A549 (cell line): ENCODE measurements around the gene MIA. TPM values are rescaled to one million over a fixed set of nuclear protein-coding genes. Genes with fewer than 3 reads are reported as not detected.

ENCODE experiments used
- ATAC-seq, 2 experiments: fragments of 200-7000 bp in 1 of 2; fragments of >200 bp in 1 of 2; cut with Nextera tagmentation in 1 of 2; cut with Tn5 transposase in 1 of 2; 3 replicates each; pipeline versions ENCODE4 v1.8.0 to v1.9.1; 2018 to 2020; ENCODE audit warnings: mild to moderate bottlenecking in 1 of 2, moderate library complexity in 1 of 2
- CTCF ChIA-PET: fragments of 300-600 bp; sonication (Branson Sonifier 250); formaldehyde crosslinking; extraction: SDS; loops from one replicate; lab custom pipeline; 2021; ENCODE audit warnings: antibody characterized with exemption, inconsistent platforms; lab: Yijun Ruan, JAX
- POLR2A ChIA-PET: fragments of 350-600 bp; formaldehyde crosslinking; extraction: SDS; loops from one replicate; lab custom pipeline; 2021; ENCODE audit warnings: antibody characterized with exemption, inconsistent platforms; lab: Yijun Ruan, JAX
- DNase-seq, 2 experiments: peaks; one replicate each; pipeline versions ENCODE4 v3.0.0 to v3.0.0-alpha.2; 2011 to 2016; ENCODE audit warnings: low read depth in 1 of 2, low spot score in 1 of 2
- FAIRE-seq: peaks from 2 replicates; lab custom pipeline; 2011; peaks lifted over from hg19 to GRCh38; lab: Jason Lieb, UNC
- H3K27ac ChIP-seq, 2 experiments: fragments of >200 bp; sonication (Bioruptor Twin); formaldehyde crosslinking; 3 replicates each; pipeline ENCODE4 v1.5.1; 2016 to 2017
- H3K4me1 ChIP-seq: fragments of >200 bp; sonication (Bioruptor Twin); formaldehyde crosslinking; 3 replicates; pipeline ENCODE4 v1.6.1; 2016
- H3K4me2 ChIP-seq: fragments of >200 bp; sonication (Bioruptor Twin); formaldehyde crosslinking; 3 replicates; pipeline ENCODE4 v1.6.1; 2016
- H3K4me3 ChIP-seq: fragments of >200 bp; sonication (Bioruptor Twin); formaldehyde crosslinking; 3 replicates; pipeline ENCODE4 v1.5.1; 2016
- H3K9me3 ChIP-seq: fragments of >200 bp; sonication (Bioruptor Twin); formaldehyde crosslinking; 3 replicates; pipeline ENCODE4 v1.6.1; 2016
- BCL3 ChIP-seq: fragments of >200 bp; sonication (Bioruptor Twin); formaldehyde crosslinking; IDR thresholded peaks from 3 replicates; pipeline ENCODE4 v1.6.1; 2016
- BHLHE40 ChIP-seq: IDR thresholded peaks from 2 replicates; pipeline ENCODE4 v1.6.1; 2012; ENCODE audit warnings: low read depth, low read length, inconsistent platforms
- CEBPB ChIP-seq, 2 experiments: fragments of >200 bp in 1 of 2; sonication (Bioruptor Twin) in 1 of 2; formaldehyde crosslinking in 1 of 2; IDR thresholded peaks; 2 replicates each; pipeline ENCODE4 v1.6.1; 2012 to 2016
- CHD2 ChIP-seq: fragments of 150-350 bp; IDR thresholded peaks from 2 replicates; pipeline ENCODE4 v1.6.1; 2014; ENCODE audit warnings: low read length; ENCODE audit not compliant: partially characterized antibody
- FOSB ChIP-seq: fragments of 250-450 bp; sonication (Bioruptor Pico); IDR thresholded peaks from 2 replicates; pipeline ENCODE4 v1.5.0; 2020; ENCODE audit warnings: mild to moderate bottlenecking, moderate library complexity
- FOSL2 ChIP-seq, 2 experiments: fragments of 450-650 bp in 1 of 2; fragments of >200 bp in 1 of 2; sonication (Bioruptor Twin) in 1 of 2; formaldehyde crosslinking; IDR thresholded peaks; 2 replicates each; pipeline versions ENCODE4 v1.5.0 to v1.6.1; 2016 to 2020; ENCODE audit warnings: mild to moderate bottlenecking in 1 of 2, moderate library complexity in 1 of 2
- GATA3 ChIP-seq: IDR thresholded peaks from 2 replicates; pipeline ENCODE4 v1.6.1; 2012; ENCODE audit warnings: borderline replicate concordance
- HEYL ChIP-seq: fragments of 250-450 bp; sonication (Bioruptor Pico); IDR thresholded peaks from 2 replicates; pipeline ENCODE4 v1.8.0; 2021; ENCODE audit warnings: mild to moderate bottlenecking, moderate library complexity
- HMGXB4 ChIP-seq: fragments of 250-450 bp; sonication (Bioruptor Pico); IDR thresholded peaks from 2 replicates; pipeline ENCODE4 v1.5.0; 2021; ENCODE audit warnings: mild to moderate bottlenecking, moderate library complexity, borderline replicate concordance
- HOXA7 ChIP-seq: fragments of 250-450 bp; sonication (Bioruptor Pico); IDR thresholded peaks from 2 replicates; pipeline ENCODE4 v1.5.0; 2020; ENCODE audit warnings: mild to moderate bottlenecking, moderate library complexity
- JUN ChIP-seq, 2 experiments: fragments of >200 bp; sonication (Bioruptor Twin); formaldehyde crosslinking; IDR thresholded peaks; 2 replicates in 1 of 2; 3 replicates in 1 of 2; pipeline ENCODE4 v1.6.1; 2016 to 2017
- MAX ChIP-seq: IDR thresholded peaks from 2 replicates; pipeline ENCODE4 v1.6.1; 2012
- MAZ ChIP-seq: fragments of 150-350 bp; IDR thresholded peaks from 2 replicates; pipeline ENCODE4 v1.6.1; 2014; ENCODE audit warnings: antibody characterized with exemption, low read depth, low read length, borderline replicate concordance
- MYC ChIP-seq: IDR thresholded peaks from 2 replicates; pipeline ENCODE4 v1.6.1; 2012; ENCODE audit warnings: mild to moderate bottlenecking, inconsistent platforms, low read length, improper control_type of control experiment, borderline replicate concordance
- NFE2L2 ChIP-seq: fragments of 150-350 bp; conservative IDR thresholded peaks from 2 replicates; pipeline ENCODE4 v1.6.1; 2014; ENCODE audit warnings: low read length
- NPAS2 ChIP-seq: fragments of 250-450 bp; sonication (Bioruptor Pico); IDR thresholded peaks from 2 replicates; pipeline ENCODE4 v1.8.0; 2022; ENCODE audit warnings: mild to moderate bottlenecking, moderate library complexity, borderline replicate concordance
- PHF8 ChIP-seq: fragments of 200-600 bp; sonication (generic); IDR thresholded peaks from 2 replicates; pipeline ENCODE4 v1.6.1; 2016; ENCODE audit warnings: low read depth, mild to moderate bottlenecking, antibody characterized with exemption, moderate library complexity, borderline replicate concordance
- POLR2AphosphoS2 ChIP-seq: conservative IDR thresholded peaks from 2 replicates; pipeline ENCODE4 v1.6.1; 2012; ENCODE audit warnings: low read length, improper control_type of control experiment, inconsistent platforms
- RARB ChIP-seq: fragments of 250-450 bp; sonication (Bioruptor Pico); IDR thresholded peaks from 2 replicates; pipeline ENCODE4 v1.8.0; 2021; ENCODE audit warnings: mild to moderate bottlenecking, moderate library complexity
- TFCP2L1 ChIP-seq: fragments of 250-450 bp; sonication (Bioruptor Pico); IDR thresholded peaks from 2 replicates; pipeline ENCODE4 v1.5.0; 2021; ENCODE audit warnings: mild to moderate bottlenecking
- TP53 ChIP-seq: fragments of 250-450 bp; sonication (Bioruptor Pico); IDR thresholded peaks from 2 replicates; pipeline ENCODE4 v1.5.0; 2021; ENCODE audit warnings: mild to moderate bottlenecking, moderate library complexity
- ZC3H11A ChIP-seq: fragments of 450-650 bp; IDR thresholded peaks from 2 replicates; pipeline ENCODE4 v1.6.1; 2014; ENCODE audit warnings: antibody characterized with exemption, mild to moderate bottlenecking
- ZFP36 ChIP-seq: fragments of 450-650 bp; IDR thresholded peaks from 2 replicates; pipeline ENCODE4 v1.6.1; 2014; ENCODE audit warnings: borderline replicate concordance; ENCODE audit not compliant: partially characterized antibody
- ZSCAN20 ChIP-seq: fragments of 250-450 bp; sonication (Bioruptor Pico); IDR thresholded peaks from 2 replicates; pipeline ENCODE4 v1.8.0; 2022; ENCODE audit warnings: mild to moderate bottlenecking, moderate library complexity
- WGBS: methylation state at CpG from one replicate; pipeline ENCODE4 v1.1.6; 2017; ENCODE audit errors: missing lambda C conversion rate; 5-methylcytosine and 5-hydroxymethylcytosine counted together
- polyA plus RNA-seq, 4 experiments: library from polyadenylated mRNA; depleted of rRNA in 3 of 4; stranded (reverse); fragments of >200 nt; fragmentation: RNase III in 1 of 4; extraction: RNeasy Plus Mini Kit Qiagen cat#74134 plus additional on column Dnase treatment in 1 of 4; gene quantifications; 2 replicates in 3 of 4; 3 replicates in 1 of 4; pipeline ENCODE4 v1.2.3, GENCODE V29; 2011 to 2017

Gene MIA
- polyA plus RNA-seq, 2 of the 4 experiments (the other 2 are of a cell fraction): not detected

GRCh38 chr19:40733149-40733548 is 42.2 kb upstream of the MIA start (continued):
- TF ChIP-seq HMGXB4 (CRISPR knock-in tag) (no peak), NPAS2 (CRISPR knock-in tag) (no peak), JUN (IDR thresholded peaks at IDR 0.05) (no peak)
- TF ChIP-seq, all 56 proteins: peak for 0

- ChIA-PET POLR2A (no interaction called here), CTCF (interaction anchor here (1.1 to 17.9 kb wide), 10 partner anchors 6 to 73 kb away, joined by 3 to 199 read pairs (median 6); partner anchors contain the start of genes ACTMAP and SNRPA)
- no peaks in the 10 kb centered on the region for H3K9me3 ChIP-seq
- TF ChIP-seq POLR2AphosphoS2 (no peak), ZFP36 (peak; percentile 84)
- ATAC-seq: no peak
- FAIRE-seq: no peak
- no peak overlapping the region for H3K4me3 ChIP-seq
- no peak overlapping the region for H3K4me2 ChIP-seq
- DNase-seq: peak in 1 of 2 experiments; percentile 57
- WGBS: 84% methylated on average over 11 of the region's 11 CpGs
- no peak overlapping the region for H3K27ac ChIP-seq
- H3K4me1 ChIP-seq: no peaks in the 10 kb centered on the region
Observed at GRCh38 chr19:40735013-40735771, 40.1 kb upstream of the MIA start.

- Histone ChIP-seq H3K4me2 (no peak overlapping the region), H3K9me3 (no peaks in the 10 kb centered on the region), H3K27ac (no peak overlapping the region), H3K4me3 (no peak overlapping the region), H3K4me1 (no peaks in the 10 kb centered on the region)
- FAIRE-seq: no peak
- no peak for DNase-seq
- POLR2A ChIA-PET: interaction anchor here (1.2 kb wide), 1 partner anchor 14 kb away, joined by 3 read pairs; the partner anchor contains the start of gene ACTMAP
- CTCF ChIA-PET: interaction anchor here (1.0 to 17.9 kb wide), 5 partner anchors 7 to 74 kb away, joined by 3 to 199 read pairs (median 4); partner anchors contain the start of genes ACTMAP and SNRPA
- no peak for TF ChIP-seq PHF8
- no peak for TF ChIP-seq CHD2
- TF ChIP-seq FOSB (CRISPR knock-in tag): no peak
- no peak for TF ChIP-seq ZC3H11A
- TF ChIP-seq CEBPB (IDR thresholded peaks at IDR 0.05): no peak
- TF ChIP-seq ZSCAN20: no peak
- no peak for TF ChIP-seq GATA3
- no peak for TF ChIP-seq HOXA7
- no peak for TF ChIP-seq TFCP2L1 (CRISPR knock-in tag)
- no peak for TF ChIP-seq FOSL2 (IDR thresholded peaks at IDR 0.05)
- TF ChIP-seq FOSL2 (CRISPR knock-in tag; IDR thresholded peaks at IDR 0.05): no peak
- TF ChIP-seq MAZ: no peak
- TF ChIP-seq RARB (CRISPR knock-in tag): no peak
- TF ChIP-seq HEYL (CRISPR knock-in tag): no peak
- no peak for TF ChIP-seq NPAS2 (CRISPR knock-in tag)
- no peak for TF ChIP-seq NFE2L2
- no peak for TF ChIP-seq TP53 (CRISPR knock-in tag)
- TF ChIP-seq BCL3: no peak
- TF ChIP-seq MAX: no peak
- TF ChIP-seq MYC: no peak
- no peak for TF ChIP-seq BHLHE40
- WGBS: 87% methylated on average over 9 of the region's 9 CpGs
- no peak for ATAC-seq
Observed at GRCh38 chr19:40736661-40737060, 38.7 kb upstream of the MIA start.
